ENCODE measurements around the gene DGKD. TPM values are rescaled to one million over a fixed set of nuclear protein-coding genes. Genes with fewer than 3 reads are reported as not detected.

The DGKD gene
- total and polyA plus RNA-seq, 10 of the 15 experiments (the other 5 are each of a cell fraction or from before 2014, with no cell fraction given), result 2.7 to 81.9 (median 27.0) TPM

GRCh38 chr2:233441161-233442027 is 87.1 kb downstream of the DGKD start (continued):
- TF ChIP-seq TCF3 (IDR thresholded peaks at IDR 0.05; ENCODE audit: borderline replicate concordance, insufficient read depth, low read depth, low read length) (no peak), TARDBP (IDR thresholded peaks at IDR 0.05; ENCODE audit: borderline replicate concordance) (no peak), FOXK2 (IDR thresholded peaks at IDR 0.05) (no peak), RB1 (IDR thresholded peaks at IDR 0.05; ENCODE audit: borderline replicate concordance) (no peak), DPF2 (IDR thresholded peaks at IDR 0.05) (no peak), CBX5 (IDR thresholded peaks at IDR 0.05; ENCODE audit: low read depth) (no peak), GABPA (IDR thresholded peaks at IDR 0.05; ENCODE audit: low read depth) (no peak)

- no peak overlapping the region for H3K9ac ChIP-seq (ENCODE audit: control insufficient read depth, insufficient read depth, low read length)
- no peaks in the 10 kb centered on the region for H3K4me1 ChIP-seq (ENCODE audit: control insufficient read depth, insufficient read depth, low read length)
- ChIA-PET CTCF (interaction anchor here (0.7 to 8.4 kb wide), 4 partner anchors 8 to 269 kb away, joined by 3 to 215 read pairs (median 46); no protein-coding TSS in a partner anchor), RAD21 (ENCODE audit: unreplicated experiment) (interaction anchor here (2.6 to 4.3 kb wide), 2 partner anchors 22 to 36 kb away, joined by 28 to 73 read pairs; no protein-coding TSS in a partner anchor), POLR2A (no interaction called here), SMC1A (ENCODE audit: uncharacterized antibody, unreplicated experiment) (interaction anchor here (2.1 to 4.1 kb wide), 3 partner anchors 19 to 37 kb away, joined by 13 to 80 read pairs (median 18); no protein-coding TSS in a partner anchor)
- 73% methylated on average over 4 of the region's 4 CpGs for WGBS (ENCODE audit: insufficient coverage, insufficient replicate concordance, low lambda C conversion rate, missing lambda C conversion rate)
- TF ChIP-seq IRF5 (IDR thresholded peaks at IDR 0.05; ENCODE audit: borderline replicate concordance), result no peak
- no peak for TF ChIP-seq TARDBP (IDR thresholded peaks at IDR 0.05; ENCODE audit: borderline replicate concordance)
- no peak for TF ChIP-seq NFYB (IDR thresholded peaks at IDR 0.05; ENCODE audit: insufficient read depth, low read depth, low read length)
- no peak for TF ChIP-seq CEBPZ (IDR thresholded peaks at IDR 0.05; ENCODE audit: low read depth, low read length)
- H3K79me2 ChIP-seq (ENCODE audit: control insufficient read depth, insufficient read depth, low read length), result no peaks in the 10 kb centered on the region
- H3K9me3 ChIP-seq (replicated peaks; ENCODE audit: control insufficient read depth, insufficient read depth, low read length), result no peaks in the 10 kb centered on the region
- peaks cover 26 to 40% of the 10 kb centered on the region in 2 experiments for H3K36me3 ChIP-seq (ENCODE audit: control insufficient read depth in 2 of 2, insufficient read depth in 2 of 2, low read length in 1 of 2)
- H3K27ac ChIP-seq (ENCODE audit: control insufficient read depth, insufficient read depth), result no peak overlapping the region
- DNase-seq (ENCODE audit: low read depth, low spot score), result no peak
- H2AFZ ChIP-seq (ENCODE audit: control insufficient read depth, low read depth, low read length), result no peak overlapping the region
- no peak overlapping the region for H3K4me2 ChIP-seq (ENCODE audit: control insufficient read depth, insufficient read depth)
- BruUV-seq (replicated peaks), result no TSS peak
- no peak overlapping the region for H3K4me3 ChIP-seq
- ATAC-seq, result no peak
- no peak for FAIRE-seq
- intact Hi-C loops (cut with micrococcal nuclease; ENCODE audit: unreplicated experiment), result loop anchor here (2.0 to 10.0 kb wide), 3 partner anchors 87 to 269 kb away; partner anchors contain the start of gene DGKD
- in situ Hi-C loops (cut with MboI), result no loop called here
- H3K27me3 ChIP-seq (replicated peaks in 1 of 2; ENCODE audit: control insufficient read depth in 2 of 2, insufficient read depth in 2 of 2, low read length in 1 of 2), result no peaks in the 10 kb centered on the region
- H4K20me1 ChIP-seq (ENCODE audit: control insufficient read depth, insufficient read depth), result no peaks in the 10 kb centered on the region
These were observed 87.7 kb downstream of the DGKD start for GRCh38 chr2:233442028-233442310.
